Fibroblast of upper back skin (primary cell): Measurements from ENCODE around the gene RPL15.
"Not testable (repeated sequence)": the region's sequence is repeated elsewhere in the genome, so short reads cannot be mapped to it uniquely, and the experiment has no call there.

Experiments used
- DNase-seq: peaks from one replicate; pipeline ENCODE4 v3.0.0-alpha.2; 2013

The RPL15 gene

DNA sequence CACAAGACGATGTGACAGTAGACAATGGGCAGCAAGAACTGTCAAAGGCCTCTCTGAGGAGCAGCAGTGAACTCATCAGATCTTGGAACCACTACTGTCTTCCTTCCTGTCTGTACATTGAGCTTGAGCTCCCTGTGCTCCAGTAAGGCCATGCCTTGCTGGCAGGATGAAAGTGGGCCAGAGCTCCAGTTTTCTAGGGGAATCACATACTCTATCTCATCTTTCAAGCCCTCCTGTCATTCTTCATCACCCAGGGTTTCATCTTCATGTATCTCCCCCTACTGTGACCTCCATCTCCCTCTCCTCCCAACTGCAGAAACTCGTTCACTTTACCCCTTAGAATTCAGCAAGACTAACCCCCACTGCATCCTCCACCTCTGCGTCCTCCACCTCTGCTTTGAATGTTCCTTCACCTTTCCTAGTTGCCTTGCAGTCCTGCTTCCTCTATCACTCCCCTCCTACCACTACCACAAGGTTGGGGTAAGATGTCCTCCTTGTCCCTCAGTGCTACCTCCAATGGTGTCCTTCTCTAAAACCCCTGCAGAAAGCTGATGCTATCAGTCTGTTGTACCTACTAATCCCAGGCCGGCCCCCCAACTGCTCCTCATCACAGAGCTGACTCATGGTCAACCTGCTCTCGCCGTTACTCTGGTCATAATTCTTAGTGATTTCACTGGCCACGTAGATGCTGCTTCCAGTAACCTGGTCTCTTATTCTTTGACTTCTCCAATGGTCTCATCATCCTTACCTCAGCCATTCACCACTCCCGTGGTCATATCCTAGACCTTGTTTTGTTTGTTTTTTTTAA lies 22.5 kb upstream of the RPL15 start:
- DNase-seq, result no peak

DNA sequence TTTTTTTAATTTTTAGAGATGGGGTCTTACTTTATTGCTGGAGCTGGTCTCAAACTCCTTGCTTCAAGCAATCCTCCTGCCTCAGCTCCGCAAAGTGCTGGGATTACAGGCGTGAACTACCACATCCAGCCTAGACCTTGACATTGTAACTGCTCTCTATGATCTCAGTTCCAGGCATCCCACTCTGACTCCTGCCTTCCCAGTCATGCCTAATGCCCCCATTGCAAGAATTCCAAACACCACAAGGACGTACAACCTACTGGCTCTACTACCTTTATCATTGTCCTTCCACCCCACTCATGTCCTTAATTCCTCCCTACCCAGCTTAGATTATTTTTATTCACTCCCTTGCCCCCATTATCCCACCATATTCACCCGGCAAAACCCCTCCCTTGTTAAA lies 21.8 kb upstream of the RPL15 start:
- DNase-seq, result no peak

DNA sequence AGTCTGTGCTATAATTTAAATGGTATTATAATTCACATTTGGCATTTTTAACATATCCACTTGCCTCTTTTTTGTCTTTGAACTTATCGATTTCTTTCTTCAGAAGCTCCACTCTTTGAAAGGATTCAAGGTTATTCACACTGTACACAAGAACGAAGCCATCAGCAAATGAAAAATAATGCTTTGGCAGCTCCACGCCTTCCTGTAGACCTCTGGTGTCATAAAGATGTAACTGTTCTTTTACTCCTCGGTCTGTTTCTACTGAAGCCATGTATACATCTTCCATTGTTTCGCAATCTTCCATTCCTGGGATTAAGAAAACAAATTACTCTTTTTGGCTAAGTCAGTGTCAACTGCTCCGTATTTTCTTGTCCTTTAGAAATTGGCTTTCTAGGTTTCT lies 16.2 kb upstream of the RPL15 start:
- DNase-seq, result peak; percentile 52

DNA sequence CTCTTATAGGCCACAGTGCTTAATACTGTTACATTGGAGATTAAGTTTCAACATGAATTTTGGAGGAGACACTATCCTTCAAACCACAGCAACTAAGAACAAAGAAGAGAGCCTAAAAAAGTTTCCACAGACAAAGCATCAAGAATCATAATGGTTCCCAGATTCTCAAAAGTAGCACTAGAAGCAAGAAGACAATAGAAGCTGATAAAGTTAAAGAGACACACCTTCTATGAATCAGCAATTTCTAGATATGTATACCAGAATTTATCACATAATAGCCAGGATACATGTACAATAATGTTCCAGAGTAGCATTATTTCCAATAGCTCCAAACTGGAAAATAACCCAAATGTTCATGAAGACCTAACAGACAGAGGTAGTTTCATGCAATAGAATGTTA lies 12.4 kb upstream of the RPL15 start:
- no peak for DNase-seq

DNA sequence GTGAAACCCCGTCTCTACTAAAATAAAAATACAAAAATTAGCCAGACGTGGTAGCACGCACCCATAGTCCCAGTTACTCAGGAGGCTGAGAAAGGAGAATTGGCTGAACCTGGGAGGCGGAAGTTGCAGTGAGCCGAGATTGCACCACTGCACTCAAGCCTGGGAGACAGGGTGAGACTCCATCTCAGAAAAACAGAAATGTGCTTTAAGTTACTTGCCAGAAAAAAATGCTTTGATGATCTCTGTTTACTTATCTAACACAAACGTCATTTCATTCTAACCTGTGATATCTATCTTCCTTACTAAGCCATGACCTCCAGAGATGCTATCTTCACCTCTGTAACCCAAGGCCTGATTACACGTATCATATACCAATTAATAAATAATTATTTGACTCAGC lies 7.6 kb upstream of the RPL15 start:
- no peak for DNase-seq

DNA sequence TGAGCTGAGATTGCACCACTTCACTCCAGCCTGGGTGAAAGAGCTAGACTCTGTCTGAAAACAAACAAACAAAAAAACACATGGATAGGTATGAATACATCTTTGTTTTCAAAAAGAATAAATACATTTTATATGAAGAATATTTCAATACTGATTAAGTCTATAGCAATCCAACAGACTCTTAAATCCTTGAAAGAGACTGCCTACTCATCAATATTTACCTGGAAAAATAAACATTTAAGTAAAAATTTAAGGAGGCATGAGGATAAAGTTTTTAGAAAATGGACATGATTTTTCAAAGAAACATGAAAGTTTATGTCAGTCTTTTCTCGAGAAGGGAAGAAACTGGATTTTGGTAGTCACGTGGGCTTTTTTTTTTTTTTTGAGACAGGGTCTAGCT lies 5.5 kb upstream of the RPL15 start:
- no peak for DNase-seq

DNA sequence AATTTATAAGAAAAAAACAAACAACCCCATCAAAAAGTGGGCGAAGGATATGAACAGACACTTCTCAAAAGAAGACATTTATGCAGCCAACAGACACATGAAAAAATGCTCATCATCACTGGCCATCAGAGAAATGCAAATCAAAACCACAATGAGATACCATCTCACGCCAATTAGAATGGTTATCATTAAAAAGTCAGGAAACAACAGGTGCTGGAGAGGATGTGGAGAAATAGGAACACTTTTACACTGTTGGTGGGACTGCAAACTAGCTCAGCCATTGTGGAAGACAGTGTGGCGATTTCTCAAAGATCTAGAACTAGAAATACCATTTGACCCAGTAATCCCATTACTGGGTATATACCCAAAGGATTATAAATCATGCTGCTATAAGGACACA lies 4.6 kb upstream of the RPL15 start:
- DNase-seq, result not testable (repeated sequence)

DNA sequence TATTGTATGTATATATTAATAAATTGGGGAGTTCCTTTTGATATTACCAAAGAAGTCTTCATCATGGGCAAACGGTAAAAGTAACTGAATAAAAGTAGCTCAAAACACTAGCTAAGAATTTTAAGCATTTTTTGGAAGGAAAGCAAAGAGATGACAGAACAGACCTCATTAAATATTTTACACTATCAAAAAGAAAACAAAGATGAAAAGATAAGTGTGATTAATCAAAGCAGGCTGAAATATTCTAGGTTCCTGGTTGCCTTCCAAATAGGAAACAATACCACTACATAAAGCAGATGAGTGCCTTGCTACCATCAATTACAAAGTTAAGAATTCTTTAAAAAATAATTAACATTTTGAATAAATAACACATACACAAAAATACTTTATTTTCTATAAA lies 3.8 kb upstream of the RPL15 start:
- DNase-seq, result no peak

DNA sequence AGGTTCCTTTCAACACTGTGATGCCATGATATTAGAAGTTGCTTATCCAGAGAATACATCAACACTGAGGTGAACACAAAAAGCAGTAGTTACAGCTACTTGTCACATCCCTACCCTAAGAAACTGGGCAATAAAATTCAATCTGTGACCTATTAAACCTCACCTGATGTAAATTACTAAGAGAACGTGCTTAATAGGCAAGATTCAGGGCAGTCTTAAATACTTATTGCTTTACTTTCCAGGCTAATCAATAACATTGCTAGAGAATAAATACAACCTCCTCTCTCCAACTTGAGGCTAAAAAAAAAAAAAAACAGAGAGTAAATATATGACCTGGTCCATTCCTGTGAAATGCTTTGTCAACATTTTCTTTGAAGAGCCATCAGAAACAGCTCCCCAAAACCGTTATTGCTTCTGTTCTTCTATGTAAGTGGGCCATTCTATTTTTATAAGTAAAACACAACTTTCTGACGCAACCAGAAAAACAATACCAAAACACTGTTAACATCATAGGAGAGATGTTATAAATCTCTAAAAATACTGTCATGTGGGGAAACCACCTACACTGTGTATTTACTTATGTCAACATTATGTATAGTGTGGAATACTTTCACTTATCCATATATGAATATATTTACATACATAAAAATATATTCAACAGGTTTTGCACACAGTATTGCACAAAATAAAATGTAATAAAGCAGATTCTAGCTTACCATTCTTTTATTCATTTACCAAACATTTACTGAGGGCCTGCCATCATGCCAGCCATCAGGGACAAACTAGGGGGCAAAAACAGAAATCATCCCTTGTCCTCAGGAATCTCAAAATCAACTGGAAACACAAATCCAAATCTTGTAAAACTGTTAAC lies 2.8 kb upstream of the RPL15 start:
- no peak for DNase-seq

DNA sequence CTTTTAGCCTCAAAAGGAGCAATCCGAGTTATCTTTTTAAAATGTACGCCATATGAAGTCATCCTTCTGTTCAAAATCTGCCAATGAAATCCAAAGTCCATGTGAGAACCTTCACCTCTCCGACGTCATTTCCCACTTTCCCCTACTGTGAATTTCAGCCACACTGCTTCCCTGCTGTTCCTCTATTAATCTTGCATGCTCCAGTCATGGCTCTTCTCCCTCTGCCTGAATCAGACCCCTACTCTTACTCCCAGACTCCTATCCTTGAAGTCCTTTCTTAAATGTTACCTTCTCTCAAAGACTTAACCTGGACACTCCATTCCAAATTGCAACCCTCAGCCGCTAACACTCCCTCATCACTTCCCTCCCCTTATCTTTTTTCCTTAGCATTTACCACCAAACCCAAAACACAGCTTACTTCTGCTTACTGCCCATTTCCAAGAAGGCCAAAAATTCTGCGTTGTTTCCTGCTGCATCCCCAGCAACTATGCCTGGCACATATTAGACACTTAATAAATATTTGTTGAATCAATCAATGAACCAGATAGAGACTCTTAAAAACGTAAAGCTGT lies 1.3 kb upstream of the RPL15 start:
- peak; percentile 49 for DNase-seq

DNA sequence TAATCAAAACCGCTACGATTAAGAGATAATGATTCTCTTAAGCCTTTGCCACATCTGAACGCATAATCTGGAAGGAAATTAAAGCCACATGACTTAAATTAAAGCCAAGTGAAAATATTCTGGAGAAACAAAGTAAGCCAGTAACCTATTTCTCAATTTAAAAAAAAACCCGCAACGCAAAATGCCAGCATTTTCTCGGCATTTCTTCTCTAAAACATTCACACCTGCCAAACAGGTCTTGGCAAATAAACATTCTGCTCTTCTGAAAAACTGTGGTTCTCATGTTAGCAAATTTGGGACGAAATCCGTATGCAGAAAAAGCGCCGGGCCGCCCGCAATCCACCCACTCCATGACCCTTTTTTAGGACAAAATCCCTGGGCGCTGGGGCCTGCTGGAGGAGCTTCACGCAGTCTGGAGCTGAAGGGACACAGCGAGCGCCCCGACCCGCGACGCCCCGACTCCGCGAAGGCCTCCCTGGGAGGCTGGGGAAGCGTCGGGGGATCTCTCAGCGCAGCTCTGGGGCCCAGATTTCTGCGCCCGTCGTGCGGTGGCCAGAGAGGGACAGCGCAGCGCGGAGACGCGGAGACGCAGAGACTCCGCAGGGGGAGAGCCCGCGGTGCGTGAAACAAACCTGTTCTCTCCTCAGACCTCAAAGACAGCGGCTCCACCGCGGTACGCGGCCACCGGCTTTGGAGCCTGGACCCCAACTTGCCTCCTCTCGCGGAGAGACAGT lies 613 bp upstream of the RPL15 start:
- DNase-seq, result no peak

DNA sequence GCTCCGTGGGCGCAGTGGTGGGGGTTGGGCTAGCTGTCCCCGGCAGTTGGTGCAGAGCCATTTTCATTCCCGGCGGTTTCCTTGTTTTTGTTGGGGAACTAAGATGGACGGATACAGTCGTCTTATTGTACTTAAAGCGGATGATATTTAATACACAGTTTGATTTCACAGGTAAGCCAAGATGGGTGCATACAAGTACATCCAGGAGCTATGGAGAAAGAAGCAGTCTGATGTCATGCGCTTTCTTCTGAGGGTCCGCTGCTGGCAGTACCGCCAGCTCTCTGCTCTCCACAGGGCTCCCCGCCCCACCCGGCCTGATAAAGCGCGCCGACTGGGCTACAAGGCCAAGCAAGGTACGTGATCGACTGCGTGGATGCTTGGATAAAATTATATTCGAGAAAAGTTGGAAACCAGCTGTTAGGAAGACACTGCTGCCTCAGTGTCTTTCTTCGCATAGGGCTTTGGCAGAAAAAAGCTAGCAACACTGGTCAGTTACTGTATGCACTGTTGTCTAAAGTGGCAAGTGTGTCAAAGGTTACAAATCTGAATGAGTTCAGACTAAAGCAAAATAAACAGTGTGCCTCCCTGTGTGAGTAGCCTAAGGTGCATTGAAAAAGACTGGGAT lies 859 bp downstream of the RPL15 start:
- peak; percentile 54 for DNase-seq

DNA sequence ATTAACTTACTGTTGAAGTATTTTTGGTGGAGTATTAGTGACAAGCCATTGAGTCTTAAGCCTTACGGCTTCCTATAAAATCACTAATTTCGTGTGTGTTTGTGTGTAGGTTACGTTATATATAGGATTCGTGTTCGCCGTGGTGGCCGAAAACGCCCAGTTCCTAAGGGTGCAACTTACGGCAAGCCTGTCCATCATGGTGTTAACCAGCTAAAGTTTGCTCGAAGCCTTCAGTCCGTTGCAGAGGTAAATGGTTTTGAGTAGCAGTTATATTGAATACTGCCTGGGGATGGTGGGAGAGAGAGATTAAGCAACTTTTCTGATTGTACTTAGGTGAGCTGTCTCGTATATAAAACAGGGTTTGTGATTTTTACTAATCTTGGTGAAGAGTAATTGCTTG lies 1.4 kb downstream of the RPL15 start:
- DNase-seq, result not testable (repeated sequence)

DNA sequence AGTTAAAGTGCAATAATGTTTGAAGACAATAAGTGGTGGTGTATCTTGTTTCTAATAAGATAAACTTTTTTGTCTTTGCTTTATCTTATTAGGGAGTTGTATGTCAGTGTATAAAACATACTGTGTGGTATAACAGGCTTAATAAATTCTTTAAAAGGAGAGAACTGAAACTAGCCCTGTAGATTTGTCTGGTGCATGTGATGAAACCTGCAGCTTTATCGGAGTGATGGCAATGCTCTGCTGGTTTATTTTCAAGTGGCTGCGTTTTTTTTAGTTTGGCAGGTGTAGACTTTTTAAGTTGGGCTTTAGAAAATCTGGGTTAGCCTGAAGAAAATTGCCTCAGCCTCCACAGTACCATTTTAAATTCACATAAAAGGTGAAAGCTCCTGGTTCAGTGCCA lies 2.7 kb downstream of the RPL15 start:
- DNase-seq, result no peak

DNA sequence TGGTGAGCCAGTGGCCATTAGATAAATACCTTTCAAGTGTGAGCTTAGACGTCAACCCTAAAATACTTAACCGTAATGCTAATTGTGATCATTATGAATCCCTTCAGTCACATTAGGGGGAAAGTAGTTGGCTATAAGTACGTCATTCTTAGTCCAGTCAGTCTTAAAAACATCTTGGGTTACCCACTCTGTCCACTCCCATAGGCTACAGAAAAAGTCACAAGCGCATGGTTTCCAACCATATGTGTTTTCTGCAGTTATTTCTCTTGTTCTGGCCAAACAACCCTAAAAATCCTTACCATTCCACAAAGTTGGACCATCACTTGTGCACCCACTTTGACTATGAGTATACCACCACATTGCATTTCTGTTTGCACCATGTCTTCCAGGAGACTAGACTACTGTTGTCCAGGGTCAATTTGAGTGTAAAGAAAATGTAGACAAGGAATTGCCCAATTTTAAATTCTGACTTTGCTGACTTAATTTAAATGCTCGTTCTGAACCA lies 3.3 kb downstream of the RPL15 start:
- DNase-seq, result no peak

DNA sequence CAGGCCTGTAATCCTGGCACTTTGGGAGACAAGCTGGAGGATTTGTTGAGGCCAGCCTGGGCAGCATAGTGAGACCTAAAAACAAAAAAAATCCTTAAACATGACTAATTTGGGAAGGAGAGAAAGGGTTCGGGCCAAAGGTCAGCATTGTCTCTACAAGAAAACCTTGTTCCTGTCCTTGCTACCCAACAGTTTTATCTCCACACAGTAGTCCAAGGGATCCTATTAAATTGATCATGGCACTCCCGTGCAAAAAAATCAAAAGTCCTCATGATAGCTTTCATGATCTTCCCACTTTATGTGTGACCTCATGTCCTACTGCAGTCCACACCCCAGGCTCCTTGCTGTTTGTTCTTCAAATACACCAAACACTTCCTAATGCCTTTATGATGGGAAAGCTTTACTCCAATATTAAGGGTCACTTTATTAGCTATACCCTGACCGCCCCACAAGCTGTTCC lies 4.2 kb downstream of the RPL15 start:
- no peak for DNase-seq

DNA sequence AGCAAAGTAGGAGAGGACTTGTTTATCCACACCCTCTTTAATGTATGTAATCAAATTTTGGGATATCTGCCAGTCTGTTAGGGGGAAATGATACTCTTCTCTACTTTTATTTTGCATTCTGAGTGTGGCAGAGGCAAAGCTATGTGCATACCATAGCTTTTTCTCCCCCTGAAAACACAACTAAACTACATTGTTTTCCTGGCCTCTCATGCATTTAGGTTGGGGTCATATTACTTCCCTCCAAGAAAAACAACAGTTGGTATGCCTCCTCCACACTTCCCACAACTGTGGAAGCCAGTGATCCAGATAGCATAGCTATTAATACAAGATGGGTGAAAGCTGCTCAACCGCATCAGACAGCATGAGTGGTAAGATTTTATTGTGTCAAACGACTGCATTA lies 6.9 kb downstream of the RPL15 start:
- DNase-seq, result peak; percentile 63

DNA sequence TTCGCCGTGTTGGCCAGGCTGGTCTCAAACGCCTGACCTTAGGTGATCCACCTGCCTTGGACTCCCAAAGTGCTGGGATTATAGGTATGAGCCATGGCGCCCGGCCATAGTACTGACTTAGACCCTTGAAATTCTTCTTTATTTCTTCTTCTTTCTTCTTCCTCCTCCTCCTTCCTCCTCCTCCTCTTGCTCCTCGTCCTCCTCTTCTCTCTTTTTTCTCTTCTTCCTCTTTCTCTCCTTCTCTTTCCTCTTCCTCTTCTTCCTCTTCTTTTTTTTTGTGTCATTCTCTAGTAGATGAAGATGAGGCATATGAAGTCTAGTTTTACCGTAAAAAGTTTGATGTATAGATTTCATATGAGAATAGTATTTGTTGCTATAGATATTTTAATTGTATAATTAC lies 9.3 kb downstream of the RPL15 start:
- DNase-seq, result no peak

DNA sequence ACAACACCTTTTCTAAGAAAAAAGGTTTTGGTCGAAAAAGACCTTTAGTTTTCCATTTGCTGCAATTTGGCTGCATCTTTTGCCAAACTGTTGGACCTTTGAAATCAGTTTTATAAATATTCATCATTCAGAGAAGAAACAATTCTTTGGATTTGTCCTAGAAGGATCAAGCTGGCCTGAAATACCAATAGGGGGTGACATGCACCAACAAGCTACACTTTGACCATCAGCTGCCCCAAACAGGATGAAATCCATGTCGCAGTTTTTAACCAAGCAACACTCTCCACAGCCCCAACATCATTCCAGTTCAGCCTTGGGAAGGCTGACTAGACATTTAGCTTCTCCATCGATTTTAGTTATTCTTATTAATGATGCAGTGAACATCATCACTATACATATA lies 9.8 kb downstream of the RPL15 start:
- DNase-seq, result no peak

DNA sequence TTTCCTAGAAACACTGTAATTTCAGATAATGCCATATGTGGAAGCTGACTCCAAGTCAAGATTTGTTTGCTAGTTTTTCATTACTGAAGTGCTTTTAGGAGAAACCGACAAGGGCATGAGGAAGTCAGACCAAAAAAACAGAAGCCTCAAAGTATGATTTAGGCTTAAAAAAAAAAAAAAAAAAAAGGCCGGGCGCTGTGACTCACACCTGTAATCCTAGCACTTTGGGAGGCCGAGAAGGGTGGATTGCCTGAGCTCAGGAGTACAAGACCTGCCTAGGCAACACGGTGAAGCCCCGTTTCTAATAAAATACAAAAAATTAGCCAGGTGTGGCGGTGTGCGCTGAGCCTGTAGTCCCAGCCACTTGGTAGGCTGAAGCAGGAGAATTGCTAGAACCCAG lies 11.6 kb downstream of the RPL15 start:
- no peak for DNase-seq

DNA sequence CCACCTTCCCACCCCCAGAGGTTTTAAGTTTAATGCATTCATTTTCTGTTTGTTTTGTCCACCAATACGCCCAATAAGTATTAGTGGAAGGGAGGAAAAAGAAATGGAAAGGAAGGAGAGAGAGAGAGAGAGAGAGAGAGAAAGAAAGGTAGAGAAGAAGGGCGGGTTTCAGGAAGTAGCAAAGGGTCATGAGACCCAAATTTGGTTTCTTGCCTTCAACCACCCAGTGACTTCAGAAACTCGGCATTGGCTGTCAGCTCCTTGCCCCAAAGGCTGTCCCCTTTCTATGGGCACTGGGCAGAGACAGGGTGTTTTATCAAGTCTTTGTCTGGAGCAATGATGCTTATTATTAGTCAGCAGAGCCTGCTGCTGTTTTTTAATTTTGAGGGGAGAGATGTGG lies 14.7 kb downstream of the RPL15 start:
- no peak for DNase-seq

DNA sequence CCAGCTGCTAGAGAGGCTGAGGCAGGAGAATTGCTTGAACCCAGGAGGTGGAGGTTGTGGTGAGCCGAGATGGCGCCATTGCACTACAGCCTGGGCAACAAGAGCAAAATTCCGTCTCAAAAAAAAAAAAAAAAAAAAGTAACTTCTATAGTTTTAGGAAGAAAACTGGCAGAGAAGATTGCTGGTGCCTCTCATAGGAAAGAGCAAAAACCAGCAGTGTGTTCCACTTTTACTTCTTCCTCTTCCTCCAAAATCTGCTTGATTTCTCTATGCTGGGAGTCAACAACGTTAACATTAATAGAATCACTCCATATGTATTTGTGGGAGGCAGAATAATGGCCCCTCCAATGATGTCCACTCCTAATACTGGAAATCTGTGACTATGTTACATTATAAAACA lies 15.6 kb downstream of the RPL15 start:
- DNase-seq, result no peak

DNA sequence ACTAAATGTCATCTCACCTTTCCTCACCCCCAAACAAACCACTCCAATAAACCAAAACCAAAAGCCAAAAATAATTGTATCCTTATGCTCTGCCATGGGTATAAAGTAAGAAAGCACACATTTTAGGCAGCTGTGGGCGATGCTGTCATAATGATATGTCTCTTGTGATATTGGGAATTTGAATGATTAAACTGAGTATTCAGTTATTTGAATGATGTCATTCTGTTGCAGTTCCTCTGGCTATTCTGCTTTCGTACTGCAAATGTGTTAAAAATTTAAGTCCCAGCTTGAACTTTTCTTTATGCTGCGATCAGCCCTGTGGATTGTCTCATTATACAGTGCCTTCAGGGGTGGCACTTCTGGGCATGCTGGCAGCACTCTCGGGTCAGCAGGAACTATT lies 17.3 kb downstream of the RPL15 start:
- DNase-seq, result no peak
